ENCODE data around the gene MYRF. TPM values are rescaled to one million over a fixed set of nuclear protein-coding genes. Genes with fewer than 3 reads are reported as not detected.

The MYRF gene
- total RNA-seq, 4 donors from 2014 or later, result 6.4 to 106 (median 12.7) TPM

DNA sequence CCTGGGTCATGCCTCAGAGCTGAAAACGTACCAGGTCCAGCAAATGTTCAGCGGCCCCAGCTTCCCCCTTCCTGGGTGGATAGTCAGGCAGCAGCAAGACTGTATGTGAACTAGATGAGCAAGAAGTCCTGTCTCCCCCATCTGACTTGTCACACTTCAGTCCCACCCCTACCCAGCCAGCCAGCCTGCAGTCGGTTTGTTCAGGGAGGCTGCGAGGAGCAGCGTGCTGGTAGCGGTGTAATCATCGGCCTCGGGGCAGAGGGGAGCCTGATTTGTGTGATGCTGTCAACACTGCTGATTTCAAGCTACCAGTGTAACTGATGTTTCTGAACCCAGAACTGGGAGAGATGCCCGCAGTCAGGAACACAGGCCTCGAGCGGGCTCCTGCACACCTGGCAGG is 30.4 kb downstream of the MYRF start:
- H3K27me3 ChIP-seq, result no peaks in the 10 kb centered on the region
- intact Hi-C loops (cut with DNase I; ENCODE audit: low total_unique reads), result no loop called here

DNA sequence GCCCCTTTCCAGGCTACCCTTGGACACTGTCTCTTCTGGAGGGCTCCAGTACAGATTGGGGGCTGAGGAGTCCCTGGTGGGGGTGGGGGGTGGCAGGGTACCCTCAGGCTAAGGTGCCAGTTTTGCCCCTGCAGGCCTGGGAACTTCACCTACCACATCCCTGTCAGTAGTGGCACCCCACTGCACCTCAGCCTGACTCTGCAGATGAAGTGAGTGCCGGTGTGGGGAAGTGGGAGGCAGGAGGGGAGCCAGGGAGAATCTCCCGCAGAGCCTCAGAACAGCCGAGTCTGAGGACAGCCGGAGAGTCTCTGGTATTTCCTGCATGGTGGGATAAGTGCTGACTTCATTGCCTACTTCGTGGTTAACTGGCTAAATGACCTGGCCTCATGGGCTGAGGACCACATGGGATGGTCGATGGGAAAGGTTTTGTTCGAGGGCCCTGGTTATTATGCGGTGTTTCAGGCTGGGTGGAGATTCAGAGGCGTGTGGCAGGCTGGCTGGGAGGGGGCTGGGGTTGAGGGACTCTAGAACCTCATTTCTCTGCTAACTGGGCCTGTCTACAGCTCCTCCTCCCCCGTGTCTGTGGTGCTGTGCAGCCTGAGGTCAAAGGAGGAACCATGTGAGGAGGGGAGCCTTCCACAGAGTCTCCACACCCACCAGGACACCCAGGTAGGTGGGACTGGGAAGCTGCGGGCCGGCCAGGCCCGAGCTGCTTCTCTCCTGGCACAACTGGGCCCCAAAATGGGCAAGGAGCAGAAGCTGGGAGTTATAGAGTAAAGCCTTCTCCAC is 31.5 kb downstream of the MYRF start:
- intact Hi-C loops (cut with DNase I; ENCODE audit: low total_unique reads), result no loop called here
- no peak overlapping the region for H3K4me3 ChIP-seq
- H3K27me3 ChIP-seq, result no peaks in the 10 kb centered on the region
- H3K36me3 ChIP-seq, result no peaks in the 10 kb centered on the region
- no peak overlapping the region for H3K27ac ChIP-seq
- no peak for DNase-seq
- TF ChIP-seq POLR2A (IDR thresholded peaks at IDR 0.05), result no peak
- TF ChIP-seq, protein P1, sequence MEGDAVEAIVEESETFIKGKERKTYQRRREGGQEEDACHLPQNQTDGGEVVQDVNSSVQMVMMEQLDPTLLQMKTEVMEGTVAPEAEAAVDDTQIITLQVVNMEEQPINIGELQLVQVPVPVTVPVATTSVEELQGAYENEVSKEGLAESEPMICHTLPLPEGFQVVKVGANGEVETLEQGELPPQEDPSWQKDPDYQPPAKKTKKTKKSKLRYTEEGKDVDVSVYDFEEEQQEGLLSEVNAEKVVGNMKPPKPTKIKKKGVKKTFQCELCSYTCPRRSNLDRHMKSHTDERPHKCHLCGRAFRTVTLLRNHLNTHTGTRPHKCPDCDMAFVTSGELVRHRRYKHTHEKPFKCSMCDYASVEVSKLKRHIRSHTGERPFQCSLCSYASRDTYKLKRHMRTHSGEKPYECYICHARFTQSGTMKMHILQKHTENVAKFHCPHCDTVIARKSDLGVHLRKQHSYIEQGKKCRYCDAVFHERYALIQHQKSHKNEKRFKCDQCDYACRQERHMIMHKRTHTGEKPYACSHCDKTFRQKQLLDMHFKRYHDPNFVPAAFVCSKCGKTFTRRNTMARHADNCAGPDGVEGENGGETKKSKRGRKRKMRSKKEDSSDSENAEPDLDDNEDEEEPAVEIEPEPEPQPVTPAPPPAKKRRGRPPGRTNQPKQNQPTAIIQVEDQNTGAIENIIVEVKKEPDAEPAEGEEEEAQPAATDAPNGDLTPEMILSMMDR (IDR thresholded peaks at IDR 0.05), result no peak
- no peaks in the 10 kb centered on the region for H3K9me3 ChIP-seq
- no peaks in the 10 kb centered on the region for H3K4me1 ChIP-seq

More for the DNA sequence above, 30.4 kb downstream of the MYRF start:
- no peaks in the 10 kb centered on the region for H3K36me3 ChIP-seq
- no peaks in the 10 kb centered on the region for H3K4me1 ChIP-seq
- H3K27ac ChIP-seq, result no peak overlapping the region
- H3K9me3 ChIP-seq, result no peaks in the 10 kb centered on the region
- DNase-seq, result no peak
- no peak overlapping the region for H3K4me3 ChIP-seq
- TF ChIP-seq POLR2A (IDR thresholded peaks at IDR 0.05), result no peak
- TF ChIP-seq, protein P1 (IDR thresholded peaks at IDR 0.05), result no peak

DNA sequence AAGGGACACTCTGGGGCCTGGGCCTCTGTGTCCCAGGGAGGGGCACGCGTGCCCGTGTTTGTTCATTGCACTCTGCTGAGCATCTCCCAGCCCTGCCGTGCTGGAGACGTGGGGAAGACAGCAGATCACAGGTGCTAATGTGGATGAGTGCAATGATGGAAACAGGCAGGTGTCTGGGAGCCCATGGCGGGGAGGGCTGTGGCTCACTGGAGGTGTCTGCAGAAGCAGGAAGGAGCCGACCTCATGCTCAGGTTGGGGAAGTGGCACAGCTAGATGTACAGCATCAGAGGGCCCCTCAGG is 32.0 kb downstream of the MYRF start:
- Histone ChIP-seq H3K36me3 (no peaks in the 10 kb centered on the region), H3K9me3 (no peaks in the 10 kb centered on the region), H3K4me3 (no peak overlapping the region), H3K27ac (no peak overlapping the region), H3K27me3 (no peaks in the 10 kb centered on the region), H3K4me1 (no peaks in the 10 kb centered on the region)
- DNase-seq, result no peak
- TF ChIP-seq, protein P1 (IDR thresholded peaks at IDR 0.05), result no peak
- no peak for TF ChIP-seq POLR2A (IDR thresholded peaks at IDR 0.05)
- intact Hi-C loops (cut with DNase I; ENCODE audit: low total_unique reads), result no loop called here

DNA sequence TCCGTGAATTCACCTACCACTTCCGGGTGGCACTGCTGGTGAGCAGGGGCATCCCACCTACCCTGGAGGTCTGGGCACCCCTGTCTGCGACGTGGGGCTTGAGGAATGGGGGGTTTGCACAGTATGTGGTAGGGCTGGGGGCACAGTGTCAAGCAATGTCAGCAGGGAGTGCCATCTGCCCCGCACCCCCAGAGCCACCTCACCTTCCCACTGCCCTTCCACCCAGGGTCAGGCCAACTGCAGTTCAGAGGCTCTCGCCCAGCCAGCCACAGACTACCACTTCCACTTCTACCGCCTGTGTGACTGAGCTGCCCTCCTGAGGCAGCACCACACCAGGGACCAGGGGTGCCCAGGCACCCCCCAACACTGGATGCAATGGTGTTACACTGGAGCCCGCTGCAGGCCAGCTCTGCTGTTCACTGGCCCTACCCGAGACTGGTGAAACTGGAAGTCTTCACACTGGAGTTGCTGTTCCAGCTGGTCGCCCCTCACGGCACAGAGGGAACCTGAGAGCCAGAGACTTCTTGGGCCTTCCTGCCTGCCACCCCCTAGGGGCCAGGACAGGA is 33.5 kb downstream of the MYRF start:
- Histone ChIP-seq H3K27me3 (no peaks in the 10 kb centered on the region), H3K9me3 (no peaks in the 10 kb centered on the region), H3K27ac (no peak overlapping the region), H3K36me3 (no peaks in the 10 kb centered on the region), H3K4me1 (no peaks in the 10 kb centered on the region), H3K4me3 (no peak overlapping the region)
- TF ChIP-seq, protein P1 (IDR thresholded peaks at IDR 0.05), result no peak
- no peak for TF ChIP-seq POLR2A (IDR thresholded peaks at IDR 0.05)
- DNase-seq, result no peak
- intact Hi-C loops (cut with DNase I; ENCODE audit: low total_unique reads), result loop anchor here (5.0 kb wide), 1 partner anchor 39 kb away; no protein-coding TSS in a partner anchor

DNA sequence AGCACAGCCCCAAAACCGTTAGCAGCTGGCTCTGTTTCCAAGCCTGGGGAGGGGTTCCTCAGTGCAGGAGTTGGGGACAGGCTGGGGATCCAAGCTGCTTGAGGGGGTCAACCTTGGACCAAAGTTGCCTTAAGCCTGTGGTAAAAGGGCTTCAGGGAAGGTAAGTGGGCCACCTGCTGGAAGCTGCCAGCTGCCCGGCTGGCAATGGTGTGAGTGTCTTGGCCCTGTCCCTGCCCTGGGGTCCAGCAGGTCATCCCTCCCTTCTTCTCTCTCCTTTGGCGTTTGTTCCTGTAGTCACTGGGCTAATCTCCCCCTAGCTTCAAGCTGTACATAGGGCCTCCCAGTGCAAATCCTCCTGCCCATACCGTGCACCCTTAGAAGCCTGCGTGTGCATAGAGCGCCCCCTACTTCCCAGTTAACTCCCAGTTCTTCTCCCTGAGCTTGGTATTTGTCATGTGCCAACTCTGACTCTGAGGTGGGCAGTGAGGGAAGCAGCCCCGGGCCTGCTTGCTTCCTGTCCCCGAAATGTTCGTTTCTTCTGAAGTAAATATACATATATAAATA is 35.6 kb downstream of the MYRF start:
- no peak overlapping the region for H3K4me3 ChIP-seq
- H3K27ac ChIP-seq, result peak overlapping the region in 1 of 2 donors; percentile 7
- peaks cover 0 to 1% of the 10 kb centered on the region in 2 donors for H3K4me1 ChIP-seq
- no peaks in the 10 kb centered on the region for H3K36me3 ChIP-seq
- intact Hi-C loops (cut with DNase I; ENCODE audit: low total_unique reads), result loop anchor here (5.0 kb wide), 1 partner anchor 41 kb away; no protein-coding TSS in a partner anchor
- no peaks in the 10 kb centered on the region for H3K9me3 ChIP-seq
- H3K27me3 ChIP-seq, result no peaks in the 10 kb centered on the region
- peak in 1 of 2 donors; percentile 68 for DNase-seq
- TF ChIP-seq POLR2A (IDR thresholded peaks at IDR 0.05), result no peak
- TF ChIP-seq, protein P1 (IDR thresholded peaks at IDR 0.05), result peak; percentile 47 to 61 (median 54)
